ENCODE measurements around the gene HOXA4.

HOXA4 gene

DNA sequence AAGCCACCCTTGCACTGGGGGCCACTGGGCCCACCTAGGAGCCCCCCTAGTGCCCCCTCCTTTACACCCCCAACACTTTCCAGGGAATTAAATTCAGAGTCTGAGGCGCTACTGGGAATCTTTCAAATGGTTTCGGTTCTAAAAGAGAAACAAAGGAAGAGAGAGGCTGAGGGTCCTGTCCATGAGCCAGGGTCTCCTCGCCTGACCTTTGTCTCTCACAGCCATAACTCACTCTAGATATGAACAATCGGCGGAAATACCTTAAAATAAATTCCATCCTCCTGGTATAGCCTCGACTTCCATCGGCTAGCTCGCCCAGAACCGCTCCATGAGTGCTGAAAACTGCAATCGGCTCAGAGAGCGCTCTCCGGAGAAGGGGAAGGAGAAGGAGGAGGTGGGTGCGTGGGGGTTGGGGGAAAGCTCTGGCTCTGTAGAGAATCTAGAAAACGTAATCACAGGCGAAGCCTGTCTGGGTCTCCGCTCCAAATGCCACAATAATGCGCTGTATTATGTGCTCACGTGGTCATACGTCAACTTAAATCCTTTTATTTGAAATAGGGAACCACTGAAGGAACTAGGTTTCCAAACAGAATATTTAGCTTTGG, 12.6 kb downstream of the HOXA4 start:
- peak; percentile 84 for DNase-seq (ENCODE audit: low spot score)
- FAIRE-seq = peak; percentile 89

- no peak for FAIRE-seq
- DNase-seq (ENCODE audit: low spot score) = no peak
These were observed 13.3 kb downstream of the HOXA4 start for GRCh38 chr7:27116962-27117886.

GRCh38 chr7:27116031-27116961, 14.3 kb downstream of the HOXA4 start:
- DNase-seq (ENCODE audit: low spot score) = no peak
- FAIRE-seq = no peak

DNA sequence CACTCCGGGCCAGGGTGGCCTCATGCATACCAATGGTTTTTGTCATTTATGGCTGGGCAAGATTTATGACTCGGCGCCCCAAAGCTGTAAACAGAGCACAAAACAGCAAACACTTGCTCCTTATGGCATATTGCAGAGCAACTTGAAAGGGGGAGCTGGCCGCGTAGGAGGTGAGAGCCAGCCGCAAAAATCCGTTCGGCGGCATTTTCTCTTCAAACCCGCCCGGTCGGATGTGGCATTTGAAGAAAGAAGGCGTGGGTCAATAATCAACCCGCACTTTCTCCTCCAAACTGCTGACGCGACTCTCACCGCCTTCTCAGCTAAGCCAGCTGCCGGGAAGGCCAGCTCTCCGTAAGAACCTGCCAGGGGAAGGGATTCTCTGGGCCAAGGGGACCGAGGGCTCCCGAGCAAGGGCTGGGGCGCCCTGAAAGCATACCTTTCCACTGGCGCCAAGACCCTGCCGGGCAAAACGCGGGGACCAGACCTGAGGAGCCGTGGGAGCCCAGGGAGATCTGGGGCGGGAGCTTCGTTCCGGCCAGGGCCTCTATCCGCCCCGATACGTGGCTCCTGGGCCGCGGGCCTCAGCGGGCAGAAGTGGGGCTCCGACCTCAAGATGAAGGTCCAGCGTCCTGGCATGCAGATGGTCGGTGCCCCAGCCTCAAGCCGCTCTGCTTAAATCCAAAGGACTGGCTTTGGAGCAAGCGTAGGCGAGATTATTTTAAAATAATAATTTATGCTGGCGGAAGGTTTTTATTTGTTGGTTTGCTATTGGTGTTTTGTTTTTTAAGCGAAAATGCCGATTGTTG, 15.1 kb downstream of the HOXA4 start:
- peak; percentile 92 for DNase-seq (ENCODE audit: low spot score)
- peak; percentile 92 for FAIRE-seq

GRCh38 chr7:27114881-27115220, 15.7 kb downstream of the HOXA4 start:
- FAIRE-seq (no peak), DNase-seq (ENCODE audit: low spot score) (no peak)

- FAIRE-seq = peak; percentile 71
These were observed 16.4 kb downstream of the HOXA4 start for GRCh38 chr7:27113991-27114769.

DNA sequence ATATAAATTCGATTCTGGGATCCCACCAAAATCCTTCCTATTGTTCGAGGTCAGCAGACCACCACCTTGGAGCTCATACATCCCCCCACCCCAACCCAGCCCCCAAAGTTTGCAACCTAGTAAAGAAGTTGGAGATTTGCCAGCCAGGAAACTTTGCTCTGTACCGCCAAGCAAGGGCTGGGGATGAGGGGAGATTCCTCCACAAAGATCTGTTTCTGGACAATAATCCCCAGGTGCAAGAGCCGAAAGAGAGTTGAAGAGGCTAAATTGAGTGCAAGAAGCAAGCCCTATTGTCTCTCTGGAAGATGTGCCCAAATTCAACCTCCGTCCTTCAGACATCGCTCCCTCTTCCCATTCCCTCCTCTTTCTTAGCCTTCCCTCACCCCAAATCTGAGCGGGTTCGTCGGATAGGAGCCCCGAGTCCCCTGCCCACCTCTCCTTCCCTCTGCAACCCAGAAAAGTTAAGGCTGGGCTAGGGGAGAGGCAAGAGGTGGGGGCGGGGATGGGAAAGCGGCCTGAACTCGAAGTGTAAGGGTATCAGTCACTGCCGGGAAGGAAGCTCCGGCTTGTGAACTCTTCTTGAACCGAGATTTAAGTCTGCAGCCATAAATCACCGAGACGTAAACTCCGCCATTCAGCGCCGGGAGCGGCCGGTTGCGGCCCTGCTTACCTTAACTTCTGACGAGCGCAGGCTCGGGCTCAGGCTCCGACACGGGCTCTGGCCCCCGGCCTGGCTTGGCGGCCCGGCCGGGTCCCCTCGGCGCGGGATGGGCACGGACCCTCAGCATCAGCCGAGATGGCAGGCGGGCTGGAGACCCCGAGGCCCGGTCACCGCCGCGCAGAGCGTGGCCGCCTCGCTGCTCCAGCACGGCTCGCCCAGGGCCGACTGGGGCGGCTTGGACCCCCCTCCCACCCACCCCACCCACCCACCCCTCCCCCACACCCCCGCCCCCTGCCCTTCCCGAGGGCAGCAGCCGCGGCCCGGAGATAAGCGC, 17.3 kb downstream of the HOXA4 start:
- DNase-seq (ENCODE audit: low spot score) (peak; percentile 86), FAIRE-seq (peak; percentile 62)

More at GRCh38 chr7:27113991-27114769, 16.4 kb downstream of the HOXA4 start:
- DNase-seq (ENCODE audit: low spot score) = peak; percentile 82

DNA sequence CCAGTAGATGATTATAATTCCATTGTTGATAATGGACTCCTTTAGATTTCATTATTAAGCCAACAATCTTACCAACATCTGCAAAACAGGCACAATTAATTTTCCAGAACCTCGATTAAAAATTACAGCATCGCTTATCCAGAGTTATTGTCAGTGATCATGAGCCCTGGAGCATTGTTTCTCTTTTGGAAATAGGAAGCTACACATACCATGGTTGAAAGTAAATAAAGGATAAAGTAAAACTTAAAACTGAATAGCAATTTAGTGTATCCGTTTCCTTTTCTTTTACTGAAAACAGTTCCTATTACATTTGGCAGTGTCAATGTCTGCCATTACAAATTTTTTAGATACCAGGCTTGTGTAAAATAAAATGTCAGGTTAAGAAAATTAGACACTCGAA, 18.2 kb downstream of the HOXA4 start:
- no peak for DNase-seq (ENCODE audit: low spot score)
- FAIRE-seq = no peak

- no peak for DNase-seq (ENCODE audit: low spot score)
- peak; percentile 66 for FAIRE-seq
These were observed 18.7 kb downstream of the HOXA4 start for GRCh38 chr7:27111751-27112277.

DNA sequence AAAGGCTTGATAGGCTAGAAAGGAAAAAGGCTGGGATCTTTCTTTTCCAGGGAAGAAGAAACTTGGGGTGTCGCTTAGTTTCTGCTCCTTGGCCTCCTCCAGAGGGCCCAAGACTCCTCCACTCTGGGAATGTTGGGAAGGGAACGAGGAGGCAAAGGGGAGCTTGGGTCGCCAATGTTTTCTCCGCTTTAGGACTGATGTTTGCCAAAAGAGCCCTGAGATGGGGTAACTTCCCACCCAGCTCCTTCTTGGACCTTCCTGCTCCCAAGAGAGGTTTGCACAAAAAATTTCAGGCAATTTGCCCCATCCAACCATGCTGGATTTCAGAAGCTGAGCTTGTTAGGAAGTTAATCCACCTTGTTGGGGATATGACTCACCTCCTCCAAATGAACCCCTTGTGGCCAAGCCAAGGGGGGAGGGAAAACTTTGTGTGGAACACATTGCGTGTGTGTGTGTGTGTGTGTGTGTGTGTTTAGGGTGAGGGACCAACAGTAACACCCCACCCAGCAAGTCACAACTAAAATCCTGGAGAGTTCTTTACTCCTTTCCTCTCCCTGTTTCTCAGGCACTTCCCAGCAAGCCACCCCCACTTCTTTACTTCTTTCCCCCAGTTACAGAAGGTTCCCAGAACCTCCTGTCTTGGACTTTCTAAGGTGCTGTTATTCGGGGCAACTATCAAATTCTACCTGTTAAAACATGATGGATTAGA, 19.4 kb downstream of the HOXA4 start:
- FAIRE-seq (peak; percentile 83), DNase-seq (ENCODE audit: low spot score) (peak; percentile 68)

- FAIRE-seq (peak; percentile 94), DNase-seq (ENCODE audit: low spot score) (peak; percentile 94)
These were observed 20.1 kb downstream of the HOXA4 start for GRCh38 chr7:27110186-27111031.

GRCh38 chr7:27109466-27110185, 20.9 kb downstream of the HOXA4 start:
- DNase-seq (ENCODE audit: low spot score) = peak; percentile 38
- FAIRE-seq = no peak

DNA sequence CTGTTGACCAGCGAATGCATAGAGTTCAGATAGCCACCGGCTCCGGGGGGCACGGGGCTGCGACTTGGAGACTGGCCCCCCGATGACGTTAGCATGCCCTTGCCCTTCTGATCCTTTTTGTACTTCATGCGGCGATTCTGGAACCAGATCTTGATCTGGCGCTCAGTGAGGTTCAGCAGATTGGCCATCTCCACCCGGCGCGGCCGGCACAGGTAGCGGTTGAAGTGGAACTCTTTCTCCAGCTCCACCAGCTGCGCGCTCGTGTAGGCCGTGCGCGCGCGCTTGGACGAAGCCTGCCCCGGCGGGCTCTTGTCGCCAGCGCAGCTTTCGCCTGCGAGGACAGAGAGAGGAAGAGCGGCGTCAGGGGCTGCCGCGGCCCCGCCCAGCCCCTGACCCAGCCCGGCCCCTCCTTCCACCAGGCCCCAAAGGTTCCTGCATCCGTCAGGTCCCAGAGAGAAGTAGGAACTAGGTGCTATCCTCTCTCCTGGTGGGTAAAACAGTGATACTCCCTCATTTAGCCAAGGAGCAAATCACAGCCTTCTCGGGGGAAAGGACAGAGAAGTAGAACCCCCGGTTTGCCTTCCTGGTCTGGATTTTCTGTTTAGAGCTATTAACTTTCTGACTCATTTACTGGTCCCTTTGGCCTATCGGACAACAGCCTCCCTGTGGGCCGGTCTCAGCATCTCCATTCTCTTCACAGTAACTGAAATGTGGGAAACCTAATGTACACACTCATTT, 22.0 kb downstream of the HOXA4 start:
- peak; percentile 68 for FAIRE-seq
- peak; percentile 52 for DNase-seq (ENCODE audit: low spot score)

- no peak for DNase-seq (ENCODE audit: low spot score)
- FAIRE-seq = no peak
These were observed 22.9 kb downstream of the HOXA4 start for GRCh38 chr7:27107391-27108381.

GRCh38 chr7:27106901-27107240, 23.7 kb downstream of the HOXA4 start:
- no peak for FAIRE-seq
- no peak for DNase-seq (ENCODE audit: low spot score)
